RPMI7951 (cell line): ENCODE results near the gene ROCK1. TPM values are rescaled to one million over a fixed set of nuclear protein-coding genes. Genes with fewer than 3 reads are reported as not detected.
"Not testable (repeated sequence)": the region's sequence is repeated elsewhere in the genome, so short reads cannot be mapped to it uniquely, and the experiment has no call there.

Experiments used
- DNase-seq: peaks from one replicate; pipeline ENCODE4 v3.0.0-alpha.2; 2012; ENCODE audit warnings: low read depth
- total RNA-seq: library from RNA; depleted of rRNA; stranded (reverse); fragments of >200 nt; shearing (Covaris generic); gene quantifications from 2 replicates; pipeline ENCODE4 v1.2.3, GENCODE V29; 2014

The ROCK1 gene
- total RNA-seq, 1 experiment from 2014 or later = 21.3 TPM

GRCh38 chr18:21054252-21054821, 57.3 kb downstream of the ROCK1 start:
- DNase-seq = no peak

- no peak for DNase-seq
These were observed 58.5 kb downstream of the ROCK1 start for GRCh38 chr18:21053127-21053526.

GRCh38 chr18:21052385-21052784, 59.2 kb downstream of the ROCK1 start:
- no peak for DNase-seq

- DNase-seq = no peak
These were observed 60.0 kb downstream of the ROCK1 start for GRCh38 chr18:21051620-21052019.

- DNase-seq = no peak
These were observed 62.3 kb downstream of the ROCK1 start for GRCh38 chr18:21049306-21049705.

GRCh38 chr18:21047126-21047525, 64.5 kb downstream of the ROCK1 start:
- DNase-seq = no peak

- no peak for DNase-seq
These were observed 71.1 kb downstream of the ROCK1 start for GRCh38 chr18:21040466-21040865.

- DNase-seq = no peak
These were observed 73.4 kb downstream of the ROCK1 start for GRCh38 chr18:21038201-21038600.

- no peak for DNase-seq
These were observed 79.8 kb downstream of the ROCK1 start for GRCh38 chr18:21031845-21032244.

GRCh38 chr18:21018257-21018656, 93.4 kb downstream of the ROCK1 start:
- DNase-seq = not testable (repeated sequence)

- DNase-seq = no peak
These were observed 99.3 kb downstream of the ROCK1 start for GRCh38 chr18:21012308-21012707.

GRCh38 chr18:21004726-21005125, 106.9 kb downstream of the ROCK1 start:
- peak; percentile 44 for DNase-seq

GRCh38 chr18:21000667-21001066, 110.9 kb downstream of the ROCK1 start:
- peak; percentile 7 for DNase-seq

- no peak for DNase-seq
These were observed 114.2 kb downstream of the ROCK1 start for GRCh38 chr18:20997371-20997770.

- DNase-seq = no peak
These were observed 115.2 kb downstream of the ROCK1 start for GRCh38 chr18:20996418-20996817.

GRCh38 chr18:20988726-20989125, 122.9 kb downstream of the ROCK1 start:
- no peak for DNase-seq

- DNase-seq = no peak
These were observed 136.5 kb downstream of the ROCK1 start for GRCh38 chr18:20975077-20975476.

GRCh38 chr18:20971886-20972267, 139.7 kb downstream of the ROCK1 start:
- peak; percentile 32 for DNase-seq

- no peak for DNase-seq
These were observed 144.8 kb downstream of the ROCK1 start for GRCh38 chr18:20966795-20967194.

- DNase-seq = no peak
These were observed 148.6 kb downstream of the ROCK1 start for GRCh38 chr18:20963027-20963426.

- no peak for DNase-seq
These were observed 150.9 kb downstream of the ROCK1 start for GRCh38 chr18:20960735-20961134.

GRCh38 chr18:20950827-20951226, 160.8 kb downstream of the ROCK1 start:
- DNase-seq = not testable (repeated sequence)
